ENCODE results near the gene SUCO. TPM values are rescaled to one million over a fixed set of nuclear protein-coding genes. Genes with fewer than 3 reads are reported as not detected.
A peak's percentile ranks its signal among the peaks of the same experiment; 100 is the strongest.

The SUCO gene
- total and polyA plus RNA-seq, 8 donors, result 30.3 to 73.7 (median 63.5) TPM

DNA sequence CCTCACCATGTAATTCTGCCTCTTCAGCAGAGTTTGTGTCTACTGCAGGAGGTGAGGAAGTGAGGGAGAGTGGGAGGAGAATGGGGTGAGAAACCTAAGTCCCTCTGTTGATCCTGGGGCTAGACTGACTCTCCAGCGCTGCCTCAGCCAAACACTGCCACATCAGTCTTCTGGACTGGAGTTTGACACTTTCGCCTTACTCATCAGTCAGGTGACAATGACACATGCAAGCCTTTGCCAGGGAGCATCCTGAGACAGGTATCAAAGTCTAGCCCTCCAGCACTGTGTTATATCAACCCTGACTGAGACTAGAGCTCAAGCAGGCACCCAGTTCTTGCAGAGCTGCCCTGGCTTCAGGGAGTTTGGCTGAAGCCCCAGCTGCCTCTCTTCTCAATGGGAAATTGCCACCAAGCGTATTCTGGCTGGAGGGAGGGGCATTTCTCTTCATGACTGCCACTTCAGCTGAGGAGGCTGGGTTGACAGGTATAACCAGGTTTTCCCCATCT is 33.3 kb upstream of the SUCO start:
- no peak overlapping the region for H3K4me3 ChIP-seq
- TF ChIP-seq, protein P1, sequence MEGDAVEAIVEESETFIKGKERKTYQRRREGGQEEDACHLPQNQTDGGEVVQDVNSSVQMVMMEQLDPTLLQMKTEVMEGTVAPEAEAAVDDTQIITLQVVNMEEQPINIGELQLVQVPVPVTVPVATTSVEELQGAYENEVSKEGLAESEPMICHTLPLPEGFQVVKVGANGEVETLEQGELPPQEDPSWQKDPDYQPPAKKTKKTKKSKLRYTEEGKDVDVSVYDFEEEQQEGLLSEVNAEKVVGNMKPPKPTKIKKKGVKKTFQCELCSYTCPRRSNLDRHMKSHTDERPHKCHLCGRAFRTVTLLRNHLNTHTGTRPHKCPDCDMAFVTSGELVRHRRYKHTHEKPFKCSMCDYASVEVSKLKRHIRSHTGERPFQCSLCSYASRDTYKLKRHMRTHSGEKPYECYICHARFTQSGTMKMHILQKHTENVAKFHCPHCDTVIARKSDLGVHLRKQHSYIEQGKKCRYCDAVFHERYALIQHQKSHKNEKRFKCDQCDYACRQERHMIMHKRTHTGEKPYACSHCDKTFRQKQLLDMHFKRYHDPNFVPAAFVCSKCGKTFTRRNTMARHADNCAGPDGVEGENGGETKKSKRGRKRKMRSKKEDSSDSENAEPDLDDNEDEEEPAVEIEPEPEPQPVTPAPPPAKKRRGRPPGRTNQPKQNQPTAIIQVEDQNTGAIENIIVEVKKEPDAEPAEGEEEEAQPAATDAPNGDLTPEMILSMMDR (IDR thresholded peaks at IDR 0.05), result no peak
- intact Hi-C loops (cut with DNase I), result no loop called here
- DNase-seq (peak in 2 of 4 donors; percentile 54 to 64), ATAC-seq (peak; percentile 86)
- peaks cover 0 to 25% of the 10 kb centered on the region in 2 donors for H3K4me1 ChIP-seq
- no peaks in the 10 kb centered on the region for H3K27me3 ChIP-seq
- H3K36me3 ChIP-seq, result no peaks in the 10 kb centered on the region
- H3K27ac ChIP-seq, result peak overlapping the region in 1 of 2 donors; percentile 59
- no peaks in the 10 kb centered on the region for H3K9me3 ChIP-seq

DNA sequence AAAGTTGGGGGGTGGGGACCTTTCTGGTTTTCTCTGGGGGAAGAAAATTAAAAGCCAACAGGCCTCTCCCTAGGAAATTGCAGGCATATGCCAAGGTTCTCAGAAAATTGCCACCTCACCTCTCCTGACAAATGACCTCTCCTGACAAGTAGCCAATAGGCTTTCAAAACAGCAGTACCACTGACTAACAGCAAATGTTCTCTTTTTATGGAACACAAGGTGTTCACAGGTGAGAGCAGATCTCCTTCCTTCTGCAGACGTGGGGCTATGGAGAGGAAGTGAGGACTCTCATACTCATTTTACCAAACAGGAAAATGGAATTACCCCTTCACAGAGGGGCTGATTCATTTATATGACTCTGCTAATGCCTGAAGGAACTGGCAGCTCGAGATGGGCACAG is 32.7 kb upstream of the SUCO start:
- Histone ChIP-seq H3K9me3 (no peaks in the 10 kb centered on the region), H3K27ac (peak overlapping the region in 1 of 2 donors; percentile 59), H3K4me3 (no peak overlapping the region), H3K27me3 (no peaks in the 10 kb centered on the region), H3K4me1 (peaks cover 0 to 25% of the 10 kb centered on the region in 2 donors), H3K36me3 (no peaks in the 10 kb centered on the region)
- TF ChIP-seq, protein P1 (IDR thresholded peaks at IDR 0.05), result no peak
- peak; percentile 20 for ATAC-seq
- intact Hi-C loops (cut with DNase I), result no loop called here
- DNase-seq, result no peak

DNA sequence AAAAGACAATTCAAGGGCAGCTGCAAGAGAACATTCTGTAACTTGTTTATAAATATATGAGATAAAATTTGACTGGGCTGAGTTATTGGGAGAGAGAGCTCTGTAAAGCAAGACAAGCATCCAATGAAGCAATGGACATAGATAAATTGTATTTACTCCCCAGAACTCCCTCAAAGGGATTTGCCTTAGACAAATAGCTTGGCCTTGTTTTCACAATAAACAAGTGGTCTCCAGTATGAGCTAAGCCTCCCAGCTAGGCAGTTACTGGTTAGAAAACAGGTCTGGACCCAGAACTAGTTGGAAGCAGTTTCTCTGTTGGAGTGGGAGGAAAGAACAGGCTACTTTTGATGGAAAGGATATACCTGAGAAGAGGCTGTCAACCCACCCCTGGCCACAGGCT is 25.2 kb upstream of the SUCO start:
- Histone ChIP-seq H3K27me3 (no peaks in the 10 kb centered on the region), H3K4me1 (no peaks in the 10 kb centered on the region), H3K4me3 (no peak overlapping the region), H3K36me3 (no peaks in the 10 kb centered on the region), H3K27ac (no peak overlapping the region), H3K9me3 (no peaks in the 10 kb centered on the region)
- intact Hi-C loops (cut with DNase I), result no loop called here
- DNase-seq (no peak), ATAC-seq (no peak)
- TF ChIP-seq, protein P1 (IDR thresholded peaks at IDR 0.05), result no peak

DNA sequence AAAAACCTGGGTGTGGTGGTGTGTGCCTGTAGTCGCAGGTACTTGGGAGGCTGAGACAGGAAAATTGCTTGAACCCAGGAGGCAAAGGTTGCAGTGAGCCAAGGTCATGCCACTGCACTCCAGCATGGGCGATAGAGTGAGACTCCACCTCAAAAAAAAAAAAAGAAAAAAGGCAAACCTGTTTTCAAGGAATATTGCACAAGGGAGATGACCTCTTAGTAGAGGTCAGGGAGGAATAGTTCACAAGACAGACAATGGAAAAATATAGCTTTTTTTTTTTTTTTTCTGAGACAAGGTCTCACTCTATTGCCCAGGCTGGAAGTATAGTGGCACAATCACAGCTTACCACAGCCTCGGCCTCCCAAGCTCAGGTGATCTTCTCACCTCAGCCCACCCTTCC is 22.5 kb upstream of the SUCO start:
- TF ChIP-seq, protein P1 (IDR thresholded peaks at IDR 0.05), result no peak
- intact Hi-C loops (cut with DNase I), result no loop called here

DNA sequence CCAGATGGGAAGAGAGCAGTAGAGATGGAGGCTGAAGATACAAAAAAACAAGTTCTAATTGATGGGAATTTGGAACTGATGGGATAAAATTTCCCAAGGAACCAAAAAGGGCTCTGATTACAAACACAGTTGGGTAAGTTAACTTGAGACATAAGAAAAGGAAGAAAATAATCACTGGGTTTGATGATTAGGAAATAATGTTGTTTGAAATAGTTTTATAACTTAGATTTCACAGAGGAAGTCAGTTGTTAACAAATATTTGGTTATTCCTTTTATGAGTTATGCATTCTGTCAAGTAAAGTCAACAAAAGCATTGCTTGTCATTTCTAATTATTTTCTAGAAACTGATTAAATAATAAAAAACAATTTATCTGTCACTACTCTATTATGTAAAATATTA is 20.4 kb upstream of the SUCO start:
- Histone ChIP-seq H3K4me1 (peaks cover 0 to 10% of the 10 kb centered on the region in 2 donors), H3K36me3 (no peaks in the 10 kb centered on the region), H3K27me3 (no peaks in the 10 kb centered on the region), H3K27ac (no peak overlapping the region), H3K9me3 (no peaks in the 10 kb centered on the region), H3K4me3 (no peak overlapping the region)
- intact Hi-C loops (cut with DNase I), result no loop called here
- ATAC-seq (no peak), DNase-seq (no peak)
- TF ChIP-seq, protein P1 (IDR thresholded peaks at IDR 0.05), result no peak

More for the DNA sequence above, 22.5 kb upstream of the SUCO start:
- H3K27ac ChIP-seq, result no peak overlapping the region
- no peak for ATAC-seq
- H3K9me3 ChIP-seq, result no peaks in the 10 kb centered on the region
- DNase-seq, result no peak
- H3K4me1 ChIP-seq, result no peaks in the 10 kb centered on the region
- H3K36me3 ChIP-seq, result no peaks in the 10 kb centered on the region
- no peaks in the 10 kb centered on the region for H3K27me3 ChIP-seq
- H3K4me3 ChIP-seq, result no peak overlapping the region

All from left lung (tissue), 10 donors.